Raji (cell line): ENCODE measurements around the gene ARHGAP6.

Source experiments
- POLR2A ChIP-seq: IDR thresholded peaks from 2 replicates; pipeline ENCODE4 v1.6.1; 2011; ENCODE audit warnings: low read depth, low read length, control low read depth; ENCODE audit not compliant: insufficient read depth

ARHGAP6 gene

GRCh38 chrX:11272290-11272689 is 393.4 kb downstream of the ARHGAP6 start:
- no peak for TF ChIP-seq POLR2A

- no peak for TF ChIP-seq POLR2A
Measured at GRCh38 chrX:11269996-11270395, 395.7 kb downstream of the ARHGAP6 start.

GRCh38 chrX:11269006-11269405 is 396.7 kb downstream of the ARHGAP6 start:
- TF ChIP-seq POLR2A, result no peak

GRCh38 chrX:11267425-11267824 is 398.3 kb downstream of the ARHGAP6 start:
- no peak for TF ChIP-seq POLR2A

GRCh38 chrX:11266573-11267003 is 399.1 kb downstream of the ARHGAP6 start:
- no peak for TF ChIP-seq POLR2A

GRCh38 chrX:11265352-11265751 is 400.4 kb downstream of the ARHGAP6 start:
- TF ChIP-seq POLR2A, result no peak

GRCh38 chrX:11264925-11265324 is 400.8 kb downstream of the ARHGAP6 start:
- no peak for TF ChIP-seq POLR2A

- no peak for TF ChIP-seq POLR2A
Measured at GRCh38 chrX:11261260-11261659, 404.5 kb downstream of the ARHGAP6 start.

GRCh38 chrX:11259437-11259836 is 406.3 kb downstream of the ARHGAP6 start:
- TF ChIP-seq POLR2A, result no peak

GRCh38 chrX:11257711-11258110 is 408.0 kb downstream of the ARHGAP6 start:
- no peak for TF ChIP-seq POLR2A

GRCh38 chrX:11257290-11257689 is 408.4 kb downstream of the ARHGAP6 start:
- no peak for TF ChIP-seq POLR2A

GRCh38 chrX:11254417-11255109 is 411.2 kb downstream of the ARHGAP6 start:
- no peak for TF ChIP-seq POLR2A

GRCh38 chrX:11244636-11245035 is 421.1 kb downstream of the ARHGAP6 start:
- no peak for TF ChIP-seq POLR2A

- no peak for TF ChIP-seq POLR2A
Measured at GRCh38 chrX:11242704-11243103, 423.0 kb downstream of the ARHGAP6 start.

- no peak for TF ChIP-seq POLR2A
Measured at GRCh38 chrX:11241720-11242119, 424.0 kb downstream of the ARHGAP6 start.

GRCh38 chrX:11239230-11239629 is 426.5 kb downstream of the ARHGAP6 start:
- no peak for TF ChIP-seq POLR2A
